GM12878 (cell line): Measurements from ENCODE around the gene USP31. TPM values are rescaled to one million over a fixed set of nuclear protein-coding genes. Genes with fewer than 3 reads are reported as not detected.

ENCODE experiments used
- ATAC-seq: fragments of 200-7000 bp; cut with Tn5 transposase; 3 replicates; pipeline ENCODE4 v1.9.1; 2020; ENCODE audit warnings: mild to moderate bottlenecking, moderate library complexity
- BruUV-seq: library from RNA; stranded (reverse); fragments of 400-500 nt; replicated peaks from 2 replicates; lab custom pipeline; 2021; lab: Mats Ljungman, UMichigan
- CTCF ChIA-PET: fragments of 300-600 bp; sonication (Branson Sonifier 250); formaldehyde crosslinking; extraction: SDS; loops from one replicate; lab custom pipeline; 2021; ENCODE audit warnings: inconsistent platforms; lab: Yijun Ruan, JAX
- POLR2A ChIA-PET: fragments of 350-600 bp; formaldehyde crosslinking; extraction: SDS; loops from one replicate; lab custom pipeline; 2021; ENCODE audit warnings: inconsistent platforms; lab: Charles Lee
- RAD21 ChIA-PET: fragments of 300-600 bp; sonication (Branson Sonifier 250); formaldehyde crosslinking; loops from one replicate; lab custom pipeline; 2023; ENCODE audit warnings: antibody characterized with exemption; ENCODE audit not compliant: unreplicated experiment; lab: Charles Lee
- SMC1A ChIA-PET: fragments of 300-600 bp; sonication (Branson Sonifier 250); formaldehyde crosslinking; loops from one replicate; lab custom pipeline; 2023; ENCODE audit not compliant: unreplicated experiment, uncharacterized antibody; lab: Charles Lee
- DNase-seq: peaks from one replicate; pipeline ENCODE4 v3.0.0-alpha.2; 2011; ENCODE audit warnings: low read depth, low spot score
- FAIRE-seq: peaks from 3 replicates; lab custom pipeline; 2011; peaks lifted over from hg19 to GRCh38; lab: Jason Lieb, UNC
- H2AFZ ChIP-seq: 2 replicates; pipeline ENCODE4 v1.6.0; 2011; ENCODE audit warnings: low read depth, low read length, control low read depth; ENCODE audit not compliant: control insufficient read depth
- H3K27ac ChIP-seq: 2 replicates; pipeline ENCODE4 v1.5.1; 2011; ENCODE audit warnings: control low read depth; ENCODE audit not compliant: control insufficient read depth, insufficient read depth
- H3K27me3 ChIP-seq, 2 experiments: replicated peaks in 1 of 2; 2 replicates each; pipeline versions ENCODE4 v1.6.0 to v1.6.1; 2011; ENCODE audit warnings: low read length in 1 of 2; ENCODE audit not compliant: control insufficient read depth in 2 of 2, insufficient read depth in 2 of 2
- H3K36me3 ChIP-seq, 2 experiments: 2 replicates each; pipeline ENCODE4 v1.5.1; 2011; ENCODE audit warnings: low read length in 1 of 2; ENCODE audit not compliant: control insufficient read depth in 2 of 2, insufficient read depth in 2 of 2
- H3K4me1 ChIP-seq: 2 replicates; pipeline ENCODE4 v1.6.1; 2011; ENCODE audit warnings: mild to moderate bottlenecking, low read length, moderate library complexity, mixed read lengths; ENCODE audit not compliant: control insufficient read depth, insufficient read depth
- H3K4me2 ChIP-seq: 2 replicates; pipeline ENCODE4 v1.6.0; 2011; ENCODE audit warnings: control low read depth; ENCODE audit not compliant: control insufficient read depth, insufficient read depth
- H3K4me3 ChIP-seq: fragments of 200-600 bp; sonication (generic); 2 replicates; pipeline ENCODE4 v1.5.1; 2016
- H3K79me2 ChIP-seq: 2 replicates; pipeline ENCODE4 v1.6.0; 2011; ENCODE audit warnings: low read length; ENCODE audit not compliant: control insufficient read depth, insufficient read depth
- H3K9ac ChIP-seq: 2 replicates; pipeline ENCODE4 v1.8.0; 2011; ENCODE audit warnings: low read length, control low read depth, mixed read lengths; ENCODE audit not compliant: control insufficient read depth, insufficient read depth
- H3K9me3 ChIP-seq: replicated peaks from 3 replicates; pipeline ENCODE4 v1.5.1; 2011; ENCODE audit warnings: mild to moderate bottlenecking, low read length; ENCODE audit not compliant: control insufficient read depth, insufficient read depth
- H4K20me1 ChIP-seq: 2 replicates; pipeline ENCODE4 v1.6.0; 2011; ENCODE audit not compliant: control insufficient read depth, insufficient read depth
- ATF7 ChIP-seq: fragments of 450-650 bp; IDR thresholded peaks from 2 replicates; pipeline ENCODE4 v1.6.1; 2016; ENCODE audit warnings: low read depth, mild to moderate bottlenecking
- FOXK2 ChIP-seq: fragments of 450-650 bp; IDR thresholded peaks from 2 replicates; pipeline ENCODE4 v1.6.1; 2017; ENCODE audit warnings: mild to moderate bottlenecking, moderate library complexity
- RELB ChIP-seq: fragments of 450-650 bp; IDR thresholded peaks from 2 replicates; pipeline ENCODE4 v1.6.1; 2017; ENCODE audit warnings: low read depth, mild to moderate bottlenecking, moderate library complexity
- REST ChIP-seq: IDR thresholded peaks from 2 replicates; pipeline ENCODE4 v1.6.1; 2012; ENCODE audit warnings: mild to moderate bottlenecking, low read depth, low read length
- WGBS: methylation state at CpG from one replicate; pipeline ENCODE4 v1.1.6; 2016; ENCODE audit warnings: low lambda C conversion rate; ENCODE audit not compliant: insufficient replicate concordance, insufficient coverage; ENCODE audit errors: missing lambda C conversion rate; 5-methylcytosine and 5-hydroxymethylcytosine counted together
- in situ Hi-C: fragments of 300-500 bp; cut with MboI; formaldehyde crosslinking; loops from 9 replicates; pipeline ENCODE4 v1.14.3; 2018; ENCODE audit warnings: mixed read lengths
- intact Hi-C: fragments of 100-400 bp; cut with micrococcal nuclease; formaldehyde crosslinking; loops from one replicate; pipeline ENCODE4 v1.14.2; 2022; ENCODE audit not compliant: unreplicated experiment
- polyA plus RNA-seq, 11 experiments: library from polyadenylated mRNA; depleted of rRNA in 4 of 11; unstranded in 6 of 11; stranded (reverse) in 5 of 11; fragments of >200 nt; fragmentation: Nextera tagmentation in 4 of 11; fragmentation: Illumina TruSeq in 1 of 11; extraction: Ambion mirVana in 4 of 11; extraction: Trizol in 1 of 11; gene quantifications; 1 replicate in 1 of 11; 2 replicates in 10 of 11; pipeline versions ENCODE4 v1.2.1 to v1.2.3, GENCODE V29; 2011 to 2016; ENCODE audit warnings: inconsistent platforms in 2 of 11, missing spikeins in 2 of 11, low read depth in 1 of 11
- total RNA-seq, 4 experiments: library from RNA; depleted of rRNA in 3 of 4; stranded (reverse); fragments of >200 nt in 3 of 4; fragmentation: Illumina TruSeq in 1 of 4; extraction: Trizol in 1 of 4; gene quantifications; 2 replicates each; pipeline versions ENCODE4 v1.2.1 to v1.2.3, GENCODE V29; 2013 to 2021

Gene USP31
- total and polyA plus RNA-seq, 10 of the 15 experiments (the other 5 are each of a cell fraction or from before 2014, with no cell fraction given), result 0.87 to 6.5 (median 3.2) TPM

GRCh38 chr16:23174622-23175021 is 25.4 kb upstream of the USP31 start:
- CTCF ChIA-PET, result interaction anchor here (1.0 to 3.9 kb wide), 3 partner anchors 9 to 262 kb away, joined by 3 to 19 read pairs (median 9); no protein-coding TSS in a partner anchor

More at GRCh38 chr16:23174622-23175021, 25.4 kb upstream of the USP31 start:
- in situ Hi-C loops, result loop anchor here (5.0 kb wide), 1 partner anchor 258 kb away; no protein-coding TSS in a partner anchor
- Histone ChIP-seq H3K4me1 (no peaks in the 10 kb centered on the region), H3K9me3 (no peaks in the 10 kb centered on the region), H3K9ac (no peak overlapping the region), H3K36me3 (no peaks in the 10 kb centered on the region), H3K27ac (no peak overlapping the region), H2AFZ (no peak overlapping the region), H3K79me2 (no peaks in the 10 kb centered on the region), H3K27me3 (no peaks in the 10 kb centered on the region; a peak in 1 of 4 replicates), H3K4me3 (no peak overlapping the region), H3K4me2 (no peak overlapping the region), H4K20me1 (no peaks in the 10 kb centered on the region)
- TF ChIP-seq ATF7 (no peak), FOXK2 (no peak), REST (peak; percentile 87), RELB (no peak)
- no TSS peak for BruUV-seq
- WGBS, result 36% methylated on average over 2 of the region's 2 CpGs
- RAD21 ChIA-PET, result no interaction called here
- SMC1A ChIA-PET, result no interaction called here
- no peak for FAIRE-seq
- no peak for ATAC-seq
- POLR2A ChIA-PET, result interaction anchor here (1.5 kb wide), 1 partner anchor 9 kb away, joined by 3 read pairs; no protein-coding TSS in a partner anchor
- no peak for DNase-seq
- intact Hi-C loops, result loop anchor here (10.0 kb wide), 1 partner anchor 60 kb away; no protein-coding TSS in a partner anchor
